ENCODE data around the gene MRPL44.

MRPL44 gene

DNA sequence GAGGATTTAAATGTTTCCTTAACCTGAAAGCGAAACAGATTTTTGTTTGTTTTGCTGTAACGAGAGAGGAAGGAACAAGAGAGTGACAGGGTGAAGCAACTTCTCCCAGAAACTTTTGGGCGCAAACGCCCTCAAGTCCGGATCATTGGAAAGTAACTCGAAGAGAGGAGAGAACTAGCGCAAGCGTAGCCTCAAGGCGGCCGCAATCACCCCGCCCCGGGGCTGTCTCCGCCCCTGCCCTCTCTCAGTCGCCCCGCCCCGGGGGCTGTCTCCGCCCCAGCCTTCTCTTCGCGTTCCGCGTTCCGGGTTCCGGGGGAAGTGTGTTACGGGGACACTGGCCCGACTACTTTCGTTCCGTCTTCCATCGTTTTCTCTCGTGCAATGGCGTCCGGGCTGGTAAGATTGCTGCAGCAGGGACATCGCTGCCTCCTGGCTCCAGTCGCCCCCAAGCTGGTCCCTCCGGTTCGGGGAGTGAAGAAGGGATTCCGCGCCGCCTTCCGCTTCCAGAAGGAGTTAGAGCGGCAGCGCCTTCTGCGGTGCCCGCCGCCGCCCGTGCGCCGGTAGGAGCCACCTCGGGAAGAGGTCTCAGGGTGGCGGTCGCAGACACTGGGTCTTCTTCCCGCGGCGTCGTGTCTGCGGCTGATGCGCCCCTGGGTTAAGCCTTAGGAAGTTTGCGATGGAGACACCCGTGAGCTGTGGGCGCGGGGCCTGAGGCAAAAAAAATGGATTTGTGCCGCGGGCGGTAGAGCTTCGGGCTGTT, at the start of gene MRPL44:
Gene MRPL44, plus strand, starts transcription at position 372 of the 760 bp plus-strand sequence. Its CDS starts 10 bp downstream, at position 382.
- Histone ChIP-seq H3K9ac (peak within 1 kb of the TSS; percentile 87), H3K4me1 (ENCODE audit: low read depth, poor library complexity, severe bottlenecking) (peaks cover 49% of the 10 kb centered on the region), H3K27ac (peak within 1 kb of the TSS; percentile 49), H3K27me3 (ENCODE audit: insufficient read depth, low read depth) (no peaks in the 10 kb centered on the region), H3K4me3 (IDR thresholded peaks at IDR 0.05; ENCODE audit: insufficient read depth, low read depth, low read length) (peak within 1 kb of the TSS; percentile 81), H3K36me3 (ENCODE audit: insufficient read depth) (peaks cover 3% of the 10 kb centered on the region; the same call in 1 of the 2 replicates), H3K79me2 (ENCODE audit: insufficient read depth, low read depth) (peaks cover 48% of the 10 kb centered on the region), H2AFZ (ENCODE audit: low read depth) (peak within 1 kb of the TSS; percentile 74), H4K20me1 (ENCODE audit: insufficient read depth) (peaks cover 4% of the 10 kb centered on the region; the same call in 1 of the 2 replicates), H3K4me2 (peak within 1 kb of the TSS; percentile 90)
- TF ChIP-seq, protein P1, sequence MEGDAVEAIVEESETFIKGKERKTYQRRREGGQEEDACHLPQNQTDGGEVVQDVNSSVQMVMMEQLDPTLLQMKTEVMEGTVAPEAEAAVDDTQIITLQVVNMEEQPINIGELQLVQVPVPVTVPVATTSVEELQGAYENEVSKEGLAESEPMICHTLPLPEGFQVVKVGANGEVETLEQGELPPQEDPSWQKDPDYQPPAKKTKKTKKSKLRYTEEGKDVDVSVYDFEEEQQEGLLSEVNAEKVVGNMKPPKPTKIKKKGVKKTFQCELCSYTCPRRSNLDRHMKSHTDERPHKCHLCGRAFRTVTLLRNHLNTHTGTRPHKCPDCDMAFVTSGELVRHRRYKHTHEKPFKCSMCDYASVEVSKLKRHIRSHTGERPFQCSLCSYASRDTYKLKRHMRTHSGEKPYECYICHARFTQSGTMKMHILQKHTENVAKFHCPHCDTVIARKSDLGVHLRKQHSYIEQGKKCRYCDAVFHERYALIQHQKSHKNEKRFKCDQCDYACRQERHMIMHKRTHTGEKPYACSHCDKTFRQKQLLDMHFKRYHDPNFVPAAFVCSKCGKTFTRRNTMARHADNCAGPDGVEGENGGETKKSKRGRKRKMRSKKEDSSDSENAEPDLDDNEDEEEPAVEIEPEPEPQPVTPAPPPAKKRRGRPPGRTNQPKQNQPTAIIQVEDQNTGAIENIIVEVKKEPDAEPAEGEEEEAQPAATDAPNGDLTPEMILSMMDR (conservative IDR thresholded peaks at IDR 0.05; ENCODE audit: low read depth, low read length) = no peak

DNA sequence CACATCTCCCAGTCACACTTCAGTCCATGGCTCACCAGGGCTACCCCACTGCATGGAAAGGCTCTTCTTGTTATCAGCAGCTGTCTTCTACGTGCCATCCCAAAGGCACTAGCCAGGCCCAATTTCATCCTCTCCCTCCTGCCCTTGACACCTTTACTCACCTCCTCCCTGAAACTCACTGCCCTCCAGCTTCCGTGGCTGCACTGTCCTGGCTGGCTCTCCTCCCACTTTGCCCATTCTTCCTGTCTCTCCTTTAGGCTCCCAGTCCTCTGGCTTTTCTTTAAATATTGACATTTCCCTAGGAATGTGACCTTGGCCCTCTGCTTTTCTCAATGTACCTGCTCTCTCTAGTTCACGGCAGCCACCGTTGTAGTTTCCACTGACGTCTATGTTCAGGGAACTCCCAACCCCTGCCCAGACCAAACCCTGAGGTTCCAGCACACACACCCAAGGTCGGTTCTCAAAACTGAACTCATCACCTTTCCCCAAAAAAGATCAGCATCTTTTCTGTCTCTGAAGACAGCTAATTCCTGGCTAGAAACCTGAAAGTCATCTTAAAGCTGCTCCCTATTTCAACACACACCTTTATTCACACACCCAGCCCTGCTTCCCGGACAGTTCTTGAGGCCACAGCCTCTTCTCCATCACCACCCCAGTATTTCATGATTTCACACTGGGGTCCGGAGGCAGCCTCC, 48.8 kb upstream of the MRPL44 start:
- Histone ChIP-seq H3K4me1 (ENCODE audit: low read depth, poor library complexity, severe bottlenecking) (no peaks in the 10 kb centered on the region), H2AFZ (ENCODE audit: low read depth) (no peak overlapping the region), H3K27me3 (ENCODE audit: insufficient read depth, low read depth) (no peaks in the 10 kb centered on the region), H3K27ac (no peak overlapping the region), H3K79me2 (ENCODE audit: insufficient read depth, low read depth) (no peaks in the 10 kb centered on the region), H3K4me3 (IDR thresholded peaks at IDR 0.05; ENCODE audit: insufficient read depth, low read depth, low read length) (no peak overlapping the region), H4K20me1 (ENCODE audit: insufficient read depth) (no peaks in the 10 kb centered on the region), H3K4me2 (no peak overlapping the region), H3K9ac (no peak overlapping the region), H3K36me3 (ENCODE audit: insufficient read depth) (no peaks in the 10 kb centered on the region)
- TF ChIP-seq, protein P1 (conservative IDR thresholded peaks at IDR 0.05; ENCODE audit: low read depth, low read length) = no peak

DNA sequence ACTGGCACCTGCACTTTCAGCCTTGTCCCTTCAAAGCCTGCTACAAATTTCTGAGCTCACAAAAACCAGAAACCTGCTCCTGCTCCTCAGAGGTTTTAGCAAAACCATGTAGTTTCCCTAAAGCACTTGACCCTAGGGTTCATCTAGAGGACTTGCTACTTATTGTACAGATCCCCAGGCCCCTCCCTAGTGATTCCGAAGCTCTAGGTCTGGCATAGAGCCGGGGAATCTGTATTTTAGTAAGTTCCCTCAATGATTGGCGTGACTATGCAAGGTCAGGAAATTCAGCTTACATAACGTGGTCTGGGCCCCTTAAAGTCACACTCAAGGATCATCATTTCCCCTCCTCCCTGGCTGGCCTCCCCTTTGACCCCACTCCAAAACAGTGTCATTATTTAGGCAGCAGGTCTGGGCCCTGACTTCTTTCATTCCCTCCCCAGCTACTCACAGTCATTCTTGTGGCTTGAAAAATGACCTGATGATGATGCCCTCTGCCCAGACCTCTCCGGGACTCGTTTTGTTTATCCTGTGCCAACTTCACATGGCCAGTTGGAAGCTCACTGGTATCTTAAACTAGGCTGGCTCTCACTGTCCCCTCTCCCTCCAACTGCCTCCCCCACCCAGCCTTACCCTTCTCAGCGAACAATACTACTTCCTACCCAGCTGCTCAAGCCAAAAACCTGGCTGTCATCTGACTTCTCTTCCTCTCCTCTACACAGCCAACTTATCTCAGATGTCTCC, 48.1 kb upstream of the MRPL44 start:
- Histone ChIP-seq H3K9ac (no peak overlapping the region), H3K4me2 (no peak overlapping the region), H2AFZ (ENCODE audit: low read depth) (no peak overlapping the region), H4K20me1 (ENCODE audit: insufficient read depth) (no peaks in the 10 kb centered on the region), H3K79me2 (ENCODE audit: insufficient read depth, low read depth) (no peaks in the 10 kb centered on the region), H3K27ac (no peak overlapping the region), H3K27me3 (ENCODE audit: insufficient read depth, low read depth) (no peaks in the 10 kb centered on the region), H3K36me3 (ENCODE audit: insufficient read depth) (no peaks in the 10 kb centered on the region), H3K4me1 (ENCODE audit: low read depth, poor library complexity, severe bottlenecking) (no peaks in the 10 kb centered on the region), H3K4me3 (IDR thresholded peaks at IDR 0.05; ENCODE audit: insufficient read depth, low read depth, low read length) (no peak overlapping the region)
- TF ChIP-seq, protein P1 (conservative IDR thresholded peaks at IDR 0.05; ENCODE audit: low read depth, low read length) = no peak

DNA sequence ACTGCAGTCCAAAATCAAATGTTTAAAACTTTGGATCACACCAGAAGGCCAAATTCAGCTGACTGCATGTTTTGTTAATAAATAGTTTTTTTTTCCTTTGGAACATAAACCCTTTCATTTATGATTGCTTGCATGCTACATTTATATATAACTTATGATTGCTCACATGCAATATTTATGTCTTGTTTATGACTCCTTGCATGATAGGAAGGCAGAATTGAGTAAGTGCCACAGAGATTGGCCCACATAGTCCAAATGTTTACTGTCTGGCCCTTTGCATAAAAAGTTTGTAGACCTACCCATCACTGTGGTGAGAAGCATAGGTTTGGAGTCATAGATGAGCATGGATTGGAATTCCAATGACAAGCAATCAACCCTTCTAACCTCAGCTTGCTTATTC, 42.9 kb upstream of the MRPL44 start:
- H3K4me1 ChIP-seq (ENCODE audit: low read depth, poor library complexity, severe bottlenecking) = no peaks in the 10 kb centered on the region
- TF ChIP-seq, protein P1 (conservative IDR thresholded peaks at IDR 0.05; ENCODE audit: low read depth, low read length) = no peak

More for the DNA sequence above, 42.9 kb upstream of the MRPL44 start:
- H3K27me3 ChIP-seq (ENCODE audit: insufficient read depth, low read depth) = no peaks in the 10 kb centered on the region
- H3K27ac ChIP-seq = no peak overlapping the region
- H4K20me1 ChIP-seq (ENCODE audit: insufficient read depth) = no peaks in the 10 kb centered on the region
- H2AFZ ChIP-seq (ENCODE audit: low read depth) = no peak overlapping the region
- no peak overlapping the region for H3K4me2 ChIP-seq
- no peak overlapping the region for H3K4me3 ChIP-seq (IDR thresholded peaks at IDR 0.05; ENCODE audit: insufficient read depth, low read depth, low read length)
- H3K36me3 ChIP-seq (ENCODE audit: insufficient read depth) = no peaks in the 10 kb centered on the region
- H3K79me2 ChIP-seq (ENCODE audit: insufficient read depth, low read depth) = no peaks in the 10 kb centered on the region
- H3K9ac ChIP-seq = no peak overlapping the region

Data from KMS-11 (cell line).